ENCODE measurements around the gene GAS2L1.

- TF ChIP-seq, protein P1, sequence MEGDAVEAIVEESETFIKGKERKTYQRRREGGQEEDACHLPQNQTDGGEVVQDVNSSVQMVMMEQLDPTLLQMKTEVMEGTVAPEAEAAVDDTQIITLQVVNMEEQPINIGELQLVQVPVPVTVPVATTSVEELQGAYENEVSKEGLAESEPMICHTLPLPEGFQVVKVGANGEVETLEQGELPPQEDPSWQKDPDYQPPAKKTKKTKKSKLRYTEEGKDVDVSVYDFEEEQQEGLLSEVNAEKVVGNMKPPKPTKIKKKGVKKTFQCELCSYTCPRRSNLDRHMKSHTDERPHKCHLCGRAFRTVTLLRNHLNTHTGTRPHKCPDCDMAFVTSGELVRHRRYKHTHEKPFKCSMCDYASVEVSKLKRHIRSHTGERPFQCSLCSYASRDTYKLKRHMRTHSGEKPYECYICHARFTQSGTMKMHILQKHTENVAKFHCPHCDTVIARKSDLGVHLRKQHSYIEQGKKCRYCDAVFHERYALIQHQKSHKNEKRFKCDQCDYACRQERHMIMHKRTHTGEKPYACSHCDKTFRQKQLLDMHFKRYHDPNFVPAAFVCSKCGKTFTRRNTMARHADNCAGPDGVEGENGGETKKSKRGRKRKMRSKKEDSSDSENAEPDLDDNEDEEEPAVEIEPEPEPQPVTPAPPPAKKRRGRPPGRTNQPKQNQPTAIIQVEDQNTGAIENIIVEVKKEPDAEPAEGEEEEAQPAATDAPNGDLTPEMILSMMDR (IDR thresholded peaks at IDR 0.05): no peak
- TF ChIP-seq POLR2AphosphoS5 (IDR thresholded peaks at IDR 0.05): no peak
Observed at GRCh38 chr22:29258407-29259252, 47.8 kb upstream of the GAS2L1 start.
